ENCODE measurements around the gene OR13A1.
"Not testable (repeated sequence)": the region's sequence is repeated elsewhere in the genome, so short reads cannot be mapped to it uniquely, and the experiment has no call there.

OR13A1 gene

DNA sequence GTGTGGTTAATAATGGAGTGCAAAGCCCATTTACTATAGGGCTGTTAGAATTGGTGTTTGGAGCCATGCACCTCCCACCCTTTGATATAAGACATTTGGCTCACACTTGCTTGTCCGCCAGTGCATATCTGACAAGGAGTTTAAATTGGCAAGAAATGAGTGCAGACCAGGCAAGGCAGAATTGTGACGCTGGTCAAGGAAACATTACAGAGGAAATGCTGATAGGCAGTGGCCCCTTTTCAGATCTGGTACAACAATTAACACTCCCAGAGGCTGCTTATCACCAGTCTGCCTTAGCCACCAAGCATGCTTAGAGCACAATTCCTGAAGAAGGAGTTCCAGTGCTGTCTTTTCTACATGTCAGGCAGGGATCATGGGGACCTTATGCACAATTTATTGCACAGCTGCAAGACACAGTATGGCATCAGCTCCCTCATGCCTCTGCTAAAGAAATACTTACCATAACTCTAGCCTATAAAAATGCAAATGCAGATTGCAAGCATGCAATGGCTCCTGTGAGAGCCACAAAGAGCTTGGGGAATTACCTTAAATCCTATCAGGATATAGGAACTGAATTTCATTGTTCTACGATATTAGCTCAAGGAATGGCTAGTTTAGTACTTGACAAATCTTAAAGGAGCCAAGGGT lies 35.2 kb downstream of the OR13A1 start:
- DNase-seq (ENCODE audit: low read depth): no peak

DNA sequence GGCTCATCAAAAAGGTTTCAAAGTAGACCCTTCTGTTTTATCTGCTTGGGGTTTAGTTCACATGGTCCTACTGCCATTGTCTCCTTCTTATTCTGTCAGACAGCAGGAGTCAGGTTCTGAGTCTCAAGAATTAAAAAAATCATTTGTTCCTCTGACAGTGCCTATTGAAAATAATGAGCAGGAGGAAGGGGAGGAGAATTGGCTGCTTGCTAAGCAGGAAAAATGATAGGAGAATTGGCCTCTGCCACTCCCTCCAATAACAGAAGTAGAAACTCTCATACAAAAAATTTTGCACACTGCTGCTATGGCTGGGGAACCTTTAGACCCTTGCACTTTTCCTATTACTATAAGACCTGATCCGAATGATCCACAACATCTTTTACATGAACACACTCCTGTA lies 35.7 kb downstream of the OR13A1 start:
- no peak for DNase-seq (ENCODE audit: low read depth)

DNA sequence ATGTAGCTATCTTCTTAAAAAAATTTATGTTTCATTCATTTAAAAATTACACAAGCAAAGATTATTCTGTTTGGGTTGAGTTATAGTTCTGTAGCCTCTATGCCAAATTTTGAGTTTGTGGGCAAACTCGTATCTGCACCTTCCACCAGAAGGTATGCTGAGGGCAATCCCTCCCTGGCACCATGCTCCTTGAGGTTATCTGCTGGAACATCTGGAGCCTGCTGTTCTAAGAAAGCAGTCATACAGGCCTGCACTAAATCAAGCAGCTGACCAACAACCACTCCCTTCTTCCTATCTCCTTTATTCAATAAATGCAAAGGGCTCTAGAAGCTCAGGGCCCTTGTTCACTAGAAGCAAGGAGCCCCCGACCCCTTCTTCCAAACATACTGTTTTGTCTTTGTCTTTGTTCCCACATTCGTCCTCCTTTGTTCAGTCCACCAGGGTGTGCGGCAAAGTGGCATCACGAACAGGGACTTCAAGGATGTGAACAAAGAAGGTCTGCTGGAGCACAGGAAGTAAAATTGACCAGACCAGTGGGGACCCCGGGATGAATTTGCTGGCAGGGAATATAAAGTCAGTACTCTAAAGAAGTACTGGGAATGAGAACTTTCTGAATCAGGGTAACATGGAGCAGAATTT lies 36.4 kb downstream of the OR13A1 start:
- no peak for DNase-seq (ENCODE audit: low read depth)

DNA sequence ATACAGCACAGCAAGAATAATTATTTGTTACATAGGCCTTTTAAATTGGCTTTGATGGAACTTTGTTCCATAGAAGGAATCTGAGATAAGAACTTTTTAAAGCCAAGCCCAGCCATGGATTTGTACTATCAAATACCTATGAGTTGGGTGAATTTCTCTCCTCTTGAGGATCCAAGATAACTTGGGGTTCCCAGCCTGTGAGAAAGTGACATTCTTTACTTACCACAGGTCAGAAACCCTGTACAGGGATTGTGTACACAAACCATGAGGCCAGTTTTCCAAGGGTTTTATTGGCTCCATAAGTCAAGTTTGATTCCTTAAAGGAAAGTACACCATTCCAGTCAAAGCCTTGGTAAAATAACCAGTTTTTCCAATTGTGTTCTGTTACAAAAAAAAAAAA lies 39.3 kb downstream of the OR13A1 start:
- DNase-seq (ENCODE audit: low read depth): not testable (repeated sequence)

DNA sequence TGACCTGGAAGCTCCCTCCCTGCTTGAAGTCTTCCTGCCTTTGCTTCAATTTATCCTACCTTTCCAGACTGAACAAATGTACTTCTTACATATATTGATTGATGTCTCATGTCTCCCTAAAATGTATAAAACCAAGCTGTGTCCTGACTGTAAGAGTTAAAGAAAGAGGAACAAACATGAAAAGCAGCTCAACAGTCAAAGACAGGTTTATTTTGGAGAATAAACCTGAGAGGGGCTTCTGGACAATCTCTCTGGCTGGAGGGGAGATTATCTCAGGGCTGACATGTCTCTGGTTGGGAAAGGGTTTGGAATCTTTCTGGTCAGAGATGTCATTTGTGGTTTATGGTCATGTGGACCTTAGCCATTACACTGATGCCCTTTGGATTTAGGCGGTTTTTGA lies 41.0 kb downstream of the OR13A1 start:
- no peak for DNase-seq (ENCODE audit: low read depth)

DNA sequence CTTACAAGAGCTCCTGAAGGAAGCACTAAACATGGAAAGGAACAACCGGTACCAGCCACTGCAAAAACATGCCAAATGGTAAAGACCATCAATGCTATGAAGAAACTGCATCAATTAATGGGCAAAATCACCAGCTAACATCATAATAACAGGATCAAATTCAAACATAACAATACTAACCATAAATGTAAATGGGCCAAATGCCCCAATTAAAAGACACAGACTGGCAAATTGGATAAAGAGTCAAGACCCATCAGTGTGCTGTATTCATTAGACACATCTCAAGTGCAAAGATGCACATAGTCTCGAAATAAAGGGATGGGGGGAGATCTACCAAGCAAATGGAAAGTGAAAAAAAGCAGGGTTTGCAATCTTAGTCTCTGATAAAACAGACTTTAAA lies 47.6 kb downstream of the OR13A1 start:
- DNase-seq (ENCODE audit: low read depth): not testable (repeated sequence)

DNA sequence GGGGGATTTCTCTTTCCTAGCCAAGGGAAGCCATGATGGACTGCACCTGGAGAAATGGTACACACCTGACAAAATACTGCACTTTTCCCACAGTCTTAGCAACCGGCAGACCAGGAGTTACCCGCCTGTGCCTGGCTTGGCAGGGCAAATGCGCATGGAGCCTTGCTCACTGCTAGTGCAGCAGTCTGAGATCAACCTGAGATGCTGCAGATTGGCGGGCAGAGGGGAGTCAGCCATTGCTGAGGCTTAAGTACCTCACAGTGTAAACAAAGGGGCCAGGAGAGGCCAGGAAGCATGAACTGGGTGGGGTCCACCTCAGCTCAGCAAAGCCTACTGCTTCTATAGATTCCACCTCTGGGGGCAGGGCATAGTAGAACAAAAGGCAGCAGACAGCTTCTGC lies 49.4 kb downstream of the OR13A1 start:
- DNase-seq (ENCODE audit: low read depth): no peak

DNA sequence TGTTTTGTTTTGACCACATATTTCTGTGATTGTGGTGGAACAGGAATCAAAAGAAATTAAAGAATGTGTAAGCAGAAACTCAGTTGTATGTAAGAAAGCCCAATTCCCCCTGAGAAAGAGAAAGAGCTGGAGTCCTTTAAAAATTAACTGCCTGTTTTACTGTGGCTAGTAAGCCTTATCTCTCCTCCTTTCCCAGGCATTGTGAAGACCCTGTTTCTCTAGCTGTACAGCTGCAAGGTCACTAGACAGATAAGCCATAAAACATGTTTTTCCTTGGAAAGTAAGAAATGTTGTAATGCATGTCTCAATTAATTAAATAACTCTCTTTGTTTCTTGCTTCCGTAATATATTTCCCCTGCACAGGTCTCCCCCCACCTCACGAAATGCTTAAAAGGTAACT lies 53.5 kb downstream of the OR13A1 start:
- DNase-seq (ENCODE audit: low read depth): no peak

DNA sequence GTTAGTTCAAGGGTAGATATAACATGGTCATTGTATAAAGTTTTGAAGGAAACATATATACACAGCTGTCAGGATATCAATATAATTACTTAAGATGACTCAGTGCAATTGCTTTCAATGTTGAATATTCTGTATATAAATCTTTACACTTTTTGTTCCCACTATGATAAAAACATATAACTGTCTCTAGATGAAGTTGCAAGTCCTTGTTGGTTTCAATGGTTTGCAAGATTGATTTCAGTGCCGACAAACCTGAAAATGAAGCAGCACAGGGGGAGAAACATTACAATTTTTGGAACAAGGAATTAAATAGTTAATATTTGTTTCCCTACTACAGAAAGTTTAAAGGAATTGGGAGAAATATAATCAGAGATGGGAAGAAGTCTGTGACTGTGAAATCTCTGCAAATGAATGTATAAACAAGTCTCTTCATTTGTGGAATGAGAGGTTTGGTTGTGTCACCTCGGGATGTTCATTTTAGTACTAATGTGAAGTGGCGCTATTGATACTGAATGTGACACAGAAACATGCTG lies 54.1 kb downstream of the OR13A1 start:
- no peak for DNase-seq (ENCODE audit: low read depth)

DNA sequence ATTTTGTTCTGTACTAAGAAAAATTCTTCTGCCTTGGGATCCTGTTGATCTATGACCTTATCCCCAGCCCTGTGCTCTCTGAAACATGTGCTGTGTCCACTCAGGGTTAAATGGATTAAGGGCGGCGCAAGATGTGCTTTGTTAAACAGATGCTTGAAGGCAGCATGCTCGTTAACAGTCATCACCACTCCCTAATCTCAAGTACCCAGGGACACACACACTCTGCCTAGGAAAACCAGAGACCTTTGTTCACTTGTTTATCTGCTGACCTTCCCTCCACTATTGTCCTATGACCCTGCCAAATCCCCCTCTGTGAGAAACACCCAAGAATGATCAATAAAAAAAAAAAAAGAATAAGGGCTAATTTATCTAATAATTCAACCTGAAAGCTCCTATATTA lies 54.8 kb downstream of the OR13A1 start:
- DNase-seq (ENCODE audit: low read depth): not testable (repeated sequence)

DNA sequence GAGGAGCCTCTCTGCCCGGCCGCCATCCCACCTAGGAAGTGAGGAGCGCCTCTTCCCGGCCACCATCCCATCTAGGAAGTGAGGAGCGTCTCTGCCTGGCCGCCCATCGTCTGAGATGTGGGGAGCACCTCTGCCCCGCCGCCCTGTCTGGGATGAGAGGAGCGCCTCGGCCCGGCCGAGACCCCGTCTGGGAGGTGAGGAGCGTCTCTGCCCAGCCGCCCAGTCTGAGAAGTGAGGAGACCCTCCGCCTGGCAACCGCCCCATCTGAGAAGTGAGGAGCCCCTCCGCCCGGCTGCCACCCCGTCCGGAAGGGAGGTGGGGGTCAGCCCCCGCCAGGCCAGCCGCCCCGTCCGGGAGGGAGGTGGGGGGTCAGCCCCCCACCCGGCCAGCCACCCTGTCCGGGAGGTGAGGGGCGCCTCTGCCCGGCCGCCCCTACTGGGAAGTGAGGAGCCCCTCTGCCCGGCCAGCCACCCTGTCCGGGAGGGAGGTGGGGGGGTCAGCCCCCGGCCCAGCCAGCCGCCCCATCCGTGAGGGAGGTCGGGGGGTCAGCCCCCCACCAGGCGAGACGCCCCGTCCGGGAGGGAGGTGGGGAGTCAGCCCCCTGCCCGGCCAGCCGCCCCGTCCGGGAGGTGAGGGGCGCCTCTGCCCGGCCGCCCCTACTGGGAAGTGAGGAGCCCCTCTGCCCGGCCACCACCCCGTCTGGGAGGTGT lies 55.5 kb downstream of the OR13A1 start:
- DNase-seq (ENCODE audit: low read depth): not testable (repeated sequence)

DNA sequence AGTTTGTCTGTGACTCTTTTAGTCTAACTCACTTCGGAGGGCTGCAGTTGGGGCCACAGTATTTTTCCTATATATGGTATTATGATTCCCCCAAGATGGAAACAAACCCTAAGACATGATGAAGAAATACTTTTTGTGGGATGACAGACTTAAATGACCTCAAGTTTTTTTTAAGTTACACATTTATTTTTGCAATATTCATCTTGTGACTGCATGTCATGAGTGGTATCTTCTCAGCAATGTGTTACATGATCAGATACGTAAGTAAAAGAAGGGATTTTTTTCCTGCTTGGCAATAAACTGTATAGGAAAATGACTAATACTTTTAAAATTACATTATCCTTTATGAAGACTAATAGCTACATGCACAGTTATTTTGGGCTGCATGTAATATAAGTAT lies 57.8 kb downstream of the OR13A1 start:
- DNase-seq (ENCODE audit: low read depth): no peak

DNA sequence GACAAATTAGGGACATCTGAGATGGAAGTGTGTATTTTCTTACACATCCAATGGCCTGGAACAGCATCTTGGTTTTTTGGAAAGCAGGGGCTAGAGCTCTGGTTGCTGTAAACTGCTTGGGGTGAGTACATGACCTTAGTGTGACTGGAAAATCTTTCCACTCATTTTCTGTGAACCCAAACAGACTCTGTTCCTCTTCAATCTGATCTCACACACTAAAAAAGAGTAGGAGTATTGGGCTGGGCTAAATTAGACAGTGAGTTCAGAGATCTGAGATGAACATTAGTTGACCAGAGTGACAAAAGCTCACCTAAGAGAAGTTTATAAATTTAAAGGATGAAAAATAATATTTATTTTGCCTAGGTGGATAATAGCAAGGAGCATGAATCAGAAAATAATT lies 59.2 kb downstream of the OR13A1 start:
- DNase-seq (ENCODE audit: low read depth): no peak

DNA sequence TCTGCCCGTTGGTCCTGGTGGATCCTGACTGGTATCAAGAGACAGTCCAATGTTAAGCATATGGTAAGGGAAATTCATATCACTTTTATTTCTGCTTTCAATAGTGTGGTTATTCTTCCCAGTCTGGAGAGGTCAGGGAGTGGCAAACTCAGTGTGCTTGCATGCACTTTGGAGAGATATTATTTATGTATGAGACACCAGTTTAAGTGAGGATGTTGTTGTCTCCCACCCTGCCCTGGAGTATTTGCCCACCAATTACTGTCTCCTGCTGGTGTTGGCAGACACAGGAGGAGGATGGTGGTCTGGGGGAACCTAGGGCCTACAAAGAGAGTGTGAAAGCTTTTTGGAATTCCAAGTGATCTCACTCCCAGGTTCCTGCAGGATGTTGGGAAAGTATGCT lies 59.7 kb downstream of the OR13A1 start:
- no peak for DNase-seq (ENCODE audit: low read depth)

DNA sequence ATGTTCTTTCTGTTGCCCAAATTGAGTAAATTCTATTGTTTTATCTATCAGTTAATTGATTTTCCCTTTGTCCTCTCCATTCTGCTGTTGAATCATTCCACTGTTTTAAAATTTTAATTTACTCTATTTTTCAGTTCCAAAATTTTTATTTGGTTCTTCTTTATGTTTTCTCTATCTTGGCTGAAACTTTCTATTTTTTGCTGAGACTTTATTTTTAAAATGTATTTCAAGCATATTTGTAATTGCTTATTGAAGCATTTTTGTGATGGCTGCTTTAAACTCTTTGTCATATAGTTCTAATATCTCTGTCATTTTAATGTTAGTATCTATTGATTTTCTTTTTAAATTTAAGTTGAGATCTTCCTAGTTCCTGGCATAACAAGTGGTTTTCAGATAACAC lies 60.5 kb downstream of the OR13A1 start:
- no peak for DNase-seq (ENCODE audit: low read depth)

DNA sequence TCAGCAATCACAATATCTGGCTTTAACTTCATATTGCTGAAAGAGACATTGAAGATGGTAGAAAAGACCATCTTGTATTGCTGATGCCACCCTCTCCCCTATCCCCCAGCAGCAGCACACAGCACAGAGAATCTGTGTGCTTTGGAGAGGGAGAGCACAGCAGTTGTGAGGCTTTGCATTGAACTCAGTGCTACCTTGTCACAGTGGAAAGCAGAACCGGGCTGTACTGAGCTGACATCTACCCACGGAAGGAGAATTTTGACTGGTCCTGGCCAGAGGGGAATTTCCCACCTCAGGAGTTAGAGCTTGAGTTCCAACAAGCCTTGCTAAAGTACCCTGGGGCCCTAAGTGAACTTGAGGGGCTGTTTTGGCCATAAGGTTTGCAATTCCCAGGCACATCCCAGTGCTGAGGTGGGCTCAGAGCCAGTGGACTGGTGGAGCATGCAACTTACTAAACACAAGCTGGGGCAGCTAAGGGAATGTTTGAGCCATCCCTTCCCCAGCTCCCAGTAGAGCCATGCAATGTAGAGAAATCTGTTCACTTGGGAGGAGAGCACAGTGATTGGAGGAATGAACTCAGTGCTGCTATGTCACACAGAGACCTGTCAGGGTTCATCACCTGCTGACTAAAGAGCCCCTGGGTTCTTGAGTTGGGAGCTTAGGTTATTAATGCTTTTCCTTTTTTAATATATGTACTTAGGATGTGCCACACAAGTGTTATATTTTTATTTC lies 62.1 kb downstream of the OR13A1 start:
- DNase-seq (ENCODE audit: low read depth): no peak

All from stimulated activated CD8-positive, alpha-beta memory T cell treated with anti-CD3 and anti-CD28 coated beads, Interleukin-12 subunit alpha, Interleukin-12 subunit beta, amount 100 ng/mL, for 1 hour (primary cell).